ENCODE results near the gene AGPAT3.
"Not testable (repeated sequence)": the region's sequence is repeated elsewhere in the genome, so short reads cannot be mapped to it uniquely, and the experiment has no call there.

The AGPAT3 gene, protein sequence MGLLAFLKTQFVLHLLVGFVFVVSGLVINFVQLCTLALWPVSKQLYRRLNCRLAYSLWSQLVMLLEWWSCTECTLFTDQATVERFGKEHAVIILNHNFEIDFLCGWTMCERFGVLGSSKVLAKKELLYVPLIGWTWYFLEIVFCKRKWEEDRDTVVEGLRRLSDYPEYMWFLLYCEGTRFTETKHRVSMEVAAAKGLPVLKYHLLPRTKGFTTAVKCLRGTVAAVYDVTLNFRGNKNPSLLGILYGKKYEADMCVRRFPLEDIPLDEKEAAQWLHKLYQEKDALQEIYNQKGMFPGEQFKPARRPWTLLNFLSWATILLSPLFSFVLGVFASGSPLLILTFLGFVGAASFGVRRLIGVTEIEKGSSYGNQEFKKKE

GRCh38 chr21:43864962-43865539, at the start of gene AGPAT3:
Gene AGPAT3, plus strand, starts transcription at chr21:43865223. Its CDS starts 94,459 bp downstream, at chr21:43959682.
- Mint-ChIP-seq H3K4me3 (peak within 1 kb of the TSS; percentile 89), H3K27ac (peak within 1 kb of the TSS; percentile 89), H3K9me3 (no peaks in the 10 kb centered on the region), H3K27me3 (ENCODE audit: low read depth) (no peaks in the 10 kb centered on the region), H3K36me3 (ENCODE audit: low read depth) (peaks cover 27% of the 10 kb centered on the region), H3K4me1 (ENCODE audit: low read depth) (peaks cover 34% of the 10 kb centered on the region)

DNA sequence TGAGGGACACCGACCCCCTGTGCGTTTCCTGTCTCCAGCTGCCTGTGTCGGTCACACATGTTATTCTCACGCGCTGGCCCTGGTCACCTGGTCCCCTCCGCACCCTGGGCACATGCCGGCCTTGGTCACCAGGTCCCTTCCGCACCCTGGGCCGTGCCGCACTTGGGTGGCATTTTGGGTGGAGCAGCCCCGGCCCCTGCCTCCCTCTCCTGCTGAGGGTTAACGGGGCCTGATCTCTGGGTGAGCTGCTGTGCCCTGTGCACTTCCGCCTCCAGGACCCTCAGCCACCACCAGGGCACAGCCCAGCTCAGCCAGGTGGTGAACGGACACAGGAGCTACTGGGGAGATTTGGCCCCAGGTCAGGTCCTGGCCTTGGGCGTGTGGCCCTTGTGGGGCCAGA, 49.0 kb upstream of the AGPAT3 start:
- Mint-ChIP-seq H3K9me3 (peaks cover 6% of the 10 kb centered on the region), H3K4me3 (no peak overlapping the region), H3K27me3 (ENCODE audit: low read depth) (no peaks in the 10 kb centered on the region), H3K27ac (no peak overlapping the region), H3K4me1 (ENCODE audit: low read depth) (peaks cover 7% of the 10 kb centered on the region), H3K36me3 (ENCODE audit: low read depth) (no peaks in the 10 kb centered on the region)

DNA sequence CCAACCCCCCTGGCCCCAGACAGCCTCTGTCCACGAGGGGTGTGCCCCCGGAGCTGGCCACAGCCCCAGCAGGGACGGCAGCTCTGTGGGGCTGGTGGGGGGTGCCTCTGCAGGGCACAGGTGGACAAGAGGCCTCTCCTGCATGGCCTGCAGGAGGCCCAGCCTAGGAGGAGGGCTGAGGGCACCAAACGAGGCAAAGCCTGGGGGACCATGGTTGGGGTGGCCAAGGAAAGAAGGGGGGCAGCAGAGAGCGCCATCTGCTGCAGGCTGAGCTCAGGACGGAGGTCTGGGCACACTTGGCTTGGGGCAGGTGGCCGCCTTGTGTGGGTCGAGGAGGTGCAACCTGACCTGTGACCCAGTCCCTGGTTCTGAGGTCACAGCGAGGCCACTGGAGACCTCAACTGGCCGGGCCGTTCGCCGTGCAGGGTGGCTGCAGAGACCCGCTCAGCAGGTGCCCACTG, 48.4 kb upstream of the AGPAT3 start:
- H3K27ac Mint-ChIP-seq, result no peak overlapping the region
- H3K4me3 Mint-ChIP-seq, result no peak overlapping the region
- peaks cover 6% of the 10 kb centered on the region for H3K9me3 Mint-ChIP-seq
- H3K4me1 Mint-ChIP-seq (ENCODE audit: low read depth), result peaks cover 5% of the 10 kb centered on the region
- no peaks in the 10 kb centered on the region for H3K27me3 Mint-ChIP-seq (ENCODE audit: low read depth)
- H3K36me3 Mint-ChIP-seq (ENCODE audit: low read depth), result no peaks in the 10 kb centered on the region

DNA sequence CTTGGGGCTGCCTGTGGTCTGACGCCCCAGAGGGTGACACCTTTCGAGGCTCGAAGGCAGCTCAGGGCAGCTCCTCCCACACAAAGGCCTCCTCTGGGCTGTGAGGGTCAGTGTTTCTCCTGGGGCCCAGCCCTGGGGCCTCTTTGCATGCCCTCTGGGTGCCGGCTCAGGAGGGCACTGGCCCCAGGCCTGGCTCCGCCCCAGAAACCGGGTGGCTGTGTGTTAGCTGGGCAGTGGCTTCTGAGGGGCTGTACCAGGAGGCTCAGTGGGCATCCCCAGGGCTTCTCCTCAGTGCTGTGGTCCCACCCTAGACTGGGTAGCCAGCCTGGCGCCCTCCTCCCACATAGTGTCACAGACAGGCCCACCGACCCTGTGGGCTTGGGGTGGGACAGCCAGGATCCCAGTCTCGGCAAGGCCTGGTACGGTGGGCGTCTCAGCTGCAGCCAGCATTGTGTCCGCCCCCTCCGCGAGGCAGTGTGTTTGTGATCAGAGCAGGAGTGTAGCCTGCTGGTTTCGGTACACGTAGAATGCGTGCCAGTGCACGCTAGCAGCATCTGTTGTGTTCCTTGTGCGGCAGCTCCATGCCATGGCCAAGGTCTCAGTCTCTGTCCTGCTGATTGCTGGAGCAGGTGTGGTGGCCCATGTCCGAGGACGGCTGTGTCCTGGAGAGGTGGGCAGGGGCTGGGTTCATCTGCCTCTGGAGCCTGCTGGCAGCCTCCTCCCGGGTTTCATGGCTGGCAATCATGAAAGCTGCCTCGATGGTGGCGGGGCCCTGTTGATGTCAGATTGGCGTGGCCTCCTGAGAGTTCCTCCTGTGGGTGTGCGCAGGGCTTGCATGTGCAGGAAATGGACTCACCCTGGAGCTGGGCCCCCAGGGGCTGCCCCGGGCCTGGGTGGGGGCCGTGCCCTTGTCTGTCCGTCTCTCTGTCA, 47.6 kb upstream of the AGPAT3 start:
- Mint-ChIP-seq H3K36me3 (ENCODE audit: low read depth) (no peaks in the 10 kb centered on the region), H3K4me3 (no peak overlapping the region), H3K9me3 (peaks cover 6% of the 10 kb centered on the region), H3K27ac (no peak overlapping the region), H3K27me3 (ENCODE audit: low read depth) (no peaks in the 10 kb centered on the region), H3K4me1 (ENCODE audit: low read depth) (peaks cover 4% of the 10 kb centered on the region)

DNA sequence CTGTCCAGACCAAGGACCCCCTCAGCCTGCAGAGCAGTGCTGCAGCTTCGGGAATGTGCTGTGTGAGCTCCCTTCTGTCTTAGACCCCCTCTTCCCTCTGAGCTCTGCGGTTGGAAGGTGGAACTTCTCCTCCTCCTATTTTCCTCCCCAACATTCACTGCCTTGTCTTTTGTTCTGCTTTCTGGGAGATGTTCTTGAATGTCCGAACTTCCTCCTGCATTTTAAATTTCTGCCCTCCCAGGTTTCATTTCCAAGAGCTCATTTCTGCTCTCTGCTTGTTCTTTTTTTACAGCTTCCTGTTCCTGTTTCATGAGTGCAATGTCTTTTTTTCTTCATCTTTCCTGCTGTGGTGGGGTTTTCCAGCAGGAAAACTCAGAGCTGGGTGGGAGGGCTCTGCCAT, 46.3 kb upstream of the AGPAT3 start:
- peaks cover 6% of the 10 kb centered on the region for H3K9me3 Mint-ChIP-seq
- no peaks in the 10 kb centered on the region for H3K27me3 Mint-ChIP-seq (ENCODE audit: low read depth)
- no peak overlapping the region for H3K4me3 Mint-ChIP-seq
- no peaks in the 10 kb centered on the region for H3K36me3 Mint-ChIP-seq (ENCODE audit: low read depth)
- H3K4me1 Mint-ChIP-seq (ENCODE audit: low read depth), result peaks cover 2% of the 10 kb centered on the region
- H3K27ac Mint-ChIP-seq, result no peak overlapping the region

DNA sequence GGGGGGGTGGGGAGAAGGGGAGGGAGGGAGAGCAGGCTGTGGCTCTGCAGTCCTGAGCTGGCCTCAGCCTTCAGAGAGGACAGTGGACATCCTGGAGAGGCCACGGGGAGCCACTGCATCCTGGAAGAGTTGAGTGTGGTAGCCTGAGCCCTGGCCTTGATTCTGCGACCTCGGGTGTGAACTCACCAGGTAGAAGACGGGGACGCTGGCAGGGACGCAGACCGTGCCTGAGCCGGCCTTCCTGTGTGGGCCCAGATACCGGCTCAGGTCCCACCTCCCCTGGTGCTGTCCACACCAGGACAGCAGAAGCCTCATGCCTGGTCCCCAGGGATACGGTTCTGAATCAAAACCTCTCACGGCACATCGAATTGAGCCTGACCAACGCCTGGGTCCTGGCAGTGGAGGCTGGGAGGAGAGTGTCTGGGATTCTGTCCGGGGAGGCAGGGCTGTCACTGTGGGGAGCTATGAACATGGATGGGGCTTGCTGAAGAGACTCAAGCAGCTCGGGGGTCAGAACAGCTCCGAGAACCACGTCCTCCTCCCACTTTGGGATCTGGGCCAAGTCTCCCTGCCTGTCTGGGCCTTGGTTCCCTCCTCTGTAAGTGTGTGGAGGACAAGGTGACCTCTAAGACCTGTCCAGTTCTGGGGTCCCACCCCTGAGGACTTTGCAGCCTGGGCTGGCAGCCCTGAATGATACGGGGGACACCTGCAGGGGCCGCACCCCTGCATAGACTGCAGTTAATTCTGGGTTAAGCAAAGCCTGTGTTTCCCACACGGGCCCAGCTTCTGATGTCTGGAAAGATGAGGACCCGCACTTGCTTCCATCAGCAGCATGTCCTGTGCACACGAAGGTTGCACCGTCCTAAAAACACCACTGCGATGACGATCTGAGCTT, 45.3 kb upstream of the AGPAT3 start:
- Mint-ChIP-seq H3K4me1 (ENCODE audit: low read depth) (peaks cover under 1% of the 10 kb centered on the region), H3K36me3 (ENCODE audit: low read depth) (no peaks in the 10 kb centered on the region), H3K27me3 (ENCODE audit: low read depth) (no peaks in the 10 kb centered on the region), H3K9me3 (peaks cover 6% of the 10 kb centered on the region), H3K27ac (no peak overlapping the region), H3K4me3 (no peak overlapping the region)

DNA sequence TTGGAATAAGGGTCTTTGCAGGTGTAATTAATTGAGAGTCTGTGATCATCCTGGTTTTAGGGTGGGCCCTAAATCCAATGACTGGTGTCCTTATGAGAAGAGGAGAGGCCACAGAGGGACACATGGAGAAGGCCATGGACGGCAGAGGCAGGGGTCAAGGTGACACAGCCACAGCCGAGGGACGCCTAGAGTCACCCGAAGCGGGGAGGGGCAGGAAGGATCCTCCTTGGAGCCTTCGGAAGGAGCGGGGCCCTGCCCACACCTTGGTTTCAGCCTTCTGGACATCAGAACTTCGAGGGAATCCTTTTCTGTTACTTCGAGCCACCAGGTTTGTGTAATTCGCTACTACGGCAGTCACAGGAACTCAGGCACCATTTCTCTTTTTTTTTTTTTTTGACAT, 44.6 kb upstream of the AGPAT3 start:
- no peak overlapping the region for H3K4me3 Mint-ChIP-seq
- no peaks in the 10 kb centered on the region for H3K4me1 Mint-ChIP-seq (ENCODE audit: low read depth)
- no peaks in the 10 kb centered on the region for H3K27me3 Mint-ChIP-seq (ENCODE audit: low read depth)
- no peak overlapping the region for H3K27ac Mint-ChIP-seq
- H3K9me3 Mint-ChIP-seq, result peaks cover 6% of the 10 kb centered on the region
- no peaks in the 10 kb centered on the region for H3K36me3 Mint-ChIP-seq (ENCODE audit: low read depth)

DNA sequence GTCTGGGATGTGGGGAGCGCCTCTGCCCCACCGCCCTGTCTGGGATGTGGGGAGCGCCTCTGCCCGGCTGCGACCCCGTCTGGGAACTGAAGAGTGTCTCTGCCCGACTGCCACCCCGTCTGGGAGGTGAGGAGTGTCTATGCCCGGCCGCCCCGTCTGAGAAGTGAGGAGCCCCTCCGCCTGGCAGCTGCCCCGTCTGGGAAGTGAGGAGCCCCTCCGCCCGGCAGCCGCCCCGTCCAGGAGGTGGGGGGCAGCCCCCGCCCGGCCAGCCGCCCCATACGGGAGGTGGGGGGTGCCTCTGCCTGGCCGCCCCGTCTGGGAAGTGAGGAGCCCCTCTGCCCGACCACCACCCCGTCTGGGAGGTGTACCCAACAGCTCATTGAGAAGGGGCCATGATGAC, 42.9 kb upstream of the AGPAT3 start:
- not testable (repeated sequence) for H3K4me1 Mint-ChIP-seq (ENCODE audit: low read depth); H3K4me3 Mint-ChIP-seq; H3K36me3 Mint-ChIP-seq (ENCODE audit: low read depth); H3K9me3 Mint-ChIP-seq; H3K27ac Mint-ChIP-seq; H3K27me3 Mint-ChIP-seq (ENCODE audit: low read depth)

DNA sequence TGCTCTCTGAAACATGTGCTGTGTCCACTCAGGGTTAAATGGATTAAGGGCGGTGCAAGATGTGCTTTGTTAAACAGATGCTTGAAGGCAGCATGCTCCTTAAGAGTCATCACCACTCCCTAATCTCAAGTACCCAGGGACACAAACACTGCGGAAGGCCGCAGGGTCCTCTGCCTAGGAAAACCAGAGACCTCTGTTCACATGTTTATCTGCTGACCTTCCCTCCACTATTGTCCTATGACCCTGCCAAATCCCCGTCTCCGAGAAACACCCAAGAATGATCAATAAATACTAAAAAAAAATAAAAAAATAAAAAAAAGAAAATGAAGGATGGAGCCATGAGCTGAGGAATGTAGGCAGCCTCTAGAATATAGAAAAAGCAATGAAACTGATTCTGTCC, 42.3 kb upstream of the AGPAT3 start:
- H3K36me3 Mint-ChIP-seq (ENCODE audit: low read depth); H3K4me3 Mint-ChIP-seq; H3K4me1 Mint-ChIP-seq (ENCODE audit: low read depth); H3K27me3 Mint-ChIP-seq (ENCODE audit: low read depth); H3K27ac Mint-ChIP-seq; H3K9me3 Mint-ChIP-seq: not testable (repeated sequence)

- no peaks in the 10 kb centered on the region for H3K36me3 Mint-ChIP-seq (ENCODE audit: low read depth)
- peaks cover 4% of the 10 kb centered on the region for H3K27me3 Mint-ChIP-seq (ENCODE audit: low read depth)
- no peak overlapping the region for H3K4me3 Mint-ChIP-seq
- H3K27ac Mint-ChIP-seq, result no peak overlapping the region
- H3K9me3 Mint-ChIP-seq, result no peaks in the 10 kb centered on the region
- H3K4me1 Mint-ChIP-seq (ENCODE audit: low read depth), result no peaks in the 10 kb centered on the region
Measured at GRCh38 chr21:43824333-43825241, 40.4 kb upstream of the AGPAT3 start.

GRCh38 chr21:43825242-43825935, 39.6 kb upstream of the AGPAT3 start:
- Mint-ChIP-seq H3K36me3 (ENCODE audit: low read depth) (no peaks in the 10 kb centered on the region), H3K27me3 (ENCODE audit: low read depth) (peaks cover 4% of the 10 kb centered on the region), H3K27ac (no peak overlapping the region), H3K4me3 (no peak overlapping the region), H3K4me1 (ENCODE audit: low read depth) (no peaks in the 10 kb centered on the region), H3K9me3 (no peaks in the 10 kb centered on the region)

DNA sequence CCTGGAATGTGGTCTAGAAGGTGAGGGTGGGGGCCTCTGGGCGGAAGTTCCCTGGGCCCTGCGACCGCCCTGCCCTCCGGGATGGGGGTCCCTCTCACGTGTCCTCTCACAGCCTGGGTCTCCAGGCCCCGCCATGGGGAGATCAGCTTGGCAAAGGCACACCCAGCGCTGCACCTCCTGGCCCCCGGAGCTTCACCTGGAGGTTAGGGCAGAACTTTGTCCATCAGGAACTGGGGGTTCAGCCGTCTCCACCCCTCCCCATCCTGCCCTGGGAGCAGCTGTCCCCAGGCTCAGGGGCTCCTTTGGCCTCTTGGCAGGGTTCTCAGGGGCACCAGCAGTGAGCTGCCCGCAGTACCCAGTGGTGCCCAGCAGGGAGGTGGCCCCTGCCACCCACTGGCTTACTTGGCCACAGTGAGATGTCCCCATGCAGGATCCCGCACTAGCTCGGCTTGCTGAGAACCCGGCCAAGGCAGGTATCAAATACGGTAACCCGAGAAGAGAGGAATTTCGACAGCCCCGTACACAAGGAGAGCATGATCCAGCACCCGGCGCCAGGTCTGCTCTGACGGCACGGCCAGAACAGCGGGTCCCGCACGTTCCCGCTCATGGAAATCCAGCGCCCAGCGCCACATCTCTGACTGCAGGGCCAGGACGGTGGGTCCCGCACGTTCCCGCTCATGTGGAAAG, 38.9 kb upstream of the AGPAT3 start:
- Mint-ChIP-seq H3K27me3 (ENCODE audit: low read depth) (peaks cover 7% of the 10 kb centered on the region), H3K36me3 (ENCODE audit: low read depth) (no peaks in the 10 kb centered on the region), H3K4me1 (ENCODE audit: low read depth) (no peaks in the 10 kb centered on the region), H3K4me3 (no peak overlapping the region), H3K27ac (no peak overlapping the region), H3K9me3 (no peaks in the 10 kb centered on the region)
